GM19238 (cell line): ENCODE measurements around the gene CNTROB.
A peak's percentile ranks its signal among the peaks of the same experiment; 100 is the strongest.

Experiments used
- DNase-seq: peaks from one replicate; pipeline ENCODE4 v3.0.0; 2011; ENCODE audit warnings: low spot score; ENCODE audit not compliant: insufficient read length

The CNTROB gene

GRCh38 chr17:7931709-7932482 lies at the start of gene CNTROB, which contains the start of gene TRAPPC1:
CNTROB (plus strand) TSS chr17:7932206; CDS start chr17:7933080, 874 bp downstream.
TRAPPC1 (minus strand) TSS chr17:7931946; CDS start chr17:7931829, 117 bp downstream.
- DNase-seq: peak; percentile 100

GRCh38 chr17:7882629-7883028 lies 49.4 kb upstream of the CNTROB start:
- DNase-seq: no peak

- no peak for DNase-seq
These were observed 48.1 kb upstream of the CNTROB start for GRCh38 chr17:7883781-7884386.

- DNase-seq: no peak
These were observed 47.2 kb upstream of the CNTROB start for GRCh38 chr17:7884581-7885366.

- DNase-seq: peak; percentile 65
These were observed 46.4 kb upstream of the CNTROB start for GRCh38 chr17:7885367-7886226.

GRCh38 chr17:7886227-7887037 lies 45.6 kb upstream of the CNTROB start:
- peak; percentile 33 for DNase-seq

GRCh38 chr17:7887038-7887481 lies 44.9 kb upstream of the CNTROB start:
- DNase-seq: no peak

- peak; percentile 68 for DNase-seq
These were observed 44.4 kb upstream of the CNTROB start for GRCh38 chr17:7887482-7888183.

GRCh38 chr17:7888184-7888920 lies 43.7 kb upstream of the CNTROB start, which contains the start of gene CHD3:
CHD3 (plus strand) TSS chr17:7888789; CDS start chr17:7889001, 212 bp downstream.
- no peak for DNase-seq

GRCh38 chr17:7889166-7889955 lies 42.6 kb upstream of the CNTROB start:
- no peak for DNase-seq

GRCh38 chr17:7893187-7893880 lies 38.7 kb upstream of the CNTROB start:
- no peak for DNase-seq

GRCh38 chr17:7894226-7894625 lies 37.8 kb upstream of the CNTROB start:
- no peak for DNase-seq

- no peak for DNase-seq
These were observed 37.1 kb upstream of the CNTROB start for GRCh38 chr17:7894866-7895265.

- DNase-seq: no peak
These were observed 34.9 kb upstream of the CNTROB start for GRCh38 chr17:7897090-7897489.

- no peak for DNase-seq
These were observed 34.2 kb upstream of the CNTROB start for GRCh38 chr17:7897773-7898172.

- no peak for DNase-seq
These were observed 28.6 kb upstream of the CNTROB start for GRCh38 chr17:7903154-7904103.
